AG09309 (cell line): ENCODE data around the gene MAST4.

ENCODE experiments used
- DNase-seq: peaks from one replicate; pipeline ENCODE4 v3.0.0-alpha.2; 2010; ENCODE audit warnings: low read depth
- H3K4me3 ChIP-seq: 2 replicates; pipeline ENCODE4 v1.5.1; 2011; ENCODE audit warnings: mild to moderate bottlenecking, low read depth, low read length, moderate library complexity; ENCODE audit not compliant: control insufficient read depth
- TF ChIP-seq, protein P1 (sequence below): IDR thresholded peaks from 2 replicates; pipeline ENCODE4 v1.5.1; 2011; ENCODE audit warnings: mild to moderate bottlenecking, low read depth, low read length, inconsistent platforms; ENCODE audit not compliant: insufficient read depth, control insufficient read depth; ENCODE audit errors: missing control alignments

MAST4 gene

DNA sequence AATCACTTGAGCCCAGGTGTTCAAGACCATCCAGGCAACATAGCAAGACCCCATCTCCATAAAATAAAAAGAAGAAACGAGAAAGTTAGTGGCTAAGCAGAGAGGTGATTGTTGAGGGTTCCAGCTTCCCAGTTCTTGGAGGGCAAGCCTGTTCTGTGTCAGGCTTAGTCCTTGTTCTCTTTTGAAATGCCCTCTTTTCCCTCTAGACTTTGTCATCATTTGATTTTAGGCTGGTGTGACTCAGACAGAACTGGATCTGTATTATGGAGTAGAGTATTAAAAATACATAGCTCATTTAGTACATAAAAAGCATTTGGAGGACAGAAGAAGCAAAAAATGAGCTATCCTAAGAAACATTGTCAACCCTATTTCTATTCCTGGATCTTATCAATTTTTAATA is 441.0 kb downstream of the MAST4 start:
- TF ChIP-seq, protein P1, sequence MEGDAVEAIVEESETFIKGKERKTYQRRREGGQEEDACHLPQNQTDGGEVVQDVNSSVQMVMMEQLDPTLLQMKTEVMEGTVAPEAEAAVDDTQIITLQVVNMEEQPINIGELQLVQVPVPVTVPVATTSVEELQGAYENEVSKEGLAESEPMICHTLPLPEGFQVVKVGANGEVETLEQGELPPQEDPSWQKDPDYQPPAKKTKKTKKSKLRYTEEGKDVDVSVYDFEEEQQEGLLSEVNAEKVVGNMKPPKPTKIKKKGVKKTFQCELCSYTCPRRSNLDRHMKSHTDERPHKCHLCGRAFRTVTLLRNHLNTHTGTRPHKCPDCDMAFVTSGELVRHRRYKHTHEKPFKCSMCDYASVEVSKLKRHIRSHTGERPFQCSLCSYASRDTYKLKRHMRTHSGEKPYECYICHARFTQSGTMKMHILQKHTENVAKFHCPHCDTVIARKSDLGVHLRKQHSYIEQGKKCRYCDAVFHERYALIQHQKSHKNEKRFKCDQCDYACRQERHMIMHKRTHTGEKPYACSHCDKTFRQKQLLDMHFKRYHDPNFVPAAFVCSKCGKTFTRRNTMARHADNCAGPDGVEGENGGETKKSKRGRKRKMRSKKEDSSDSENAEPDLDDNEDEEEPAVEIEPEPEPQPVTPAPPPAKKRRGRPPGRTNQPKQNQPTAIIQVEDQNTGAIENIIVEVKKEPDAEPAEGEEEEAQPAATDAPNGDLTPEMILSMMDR: no peak
- no peak for DNase-seq
- no peak overlapping the region for H3K4me3 ChIP-seq

DNA sequence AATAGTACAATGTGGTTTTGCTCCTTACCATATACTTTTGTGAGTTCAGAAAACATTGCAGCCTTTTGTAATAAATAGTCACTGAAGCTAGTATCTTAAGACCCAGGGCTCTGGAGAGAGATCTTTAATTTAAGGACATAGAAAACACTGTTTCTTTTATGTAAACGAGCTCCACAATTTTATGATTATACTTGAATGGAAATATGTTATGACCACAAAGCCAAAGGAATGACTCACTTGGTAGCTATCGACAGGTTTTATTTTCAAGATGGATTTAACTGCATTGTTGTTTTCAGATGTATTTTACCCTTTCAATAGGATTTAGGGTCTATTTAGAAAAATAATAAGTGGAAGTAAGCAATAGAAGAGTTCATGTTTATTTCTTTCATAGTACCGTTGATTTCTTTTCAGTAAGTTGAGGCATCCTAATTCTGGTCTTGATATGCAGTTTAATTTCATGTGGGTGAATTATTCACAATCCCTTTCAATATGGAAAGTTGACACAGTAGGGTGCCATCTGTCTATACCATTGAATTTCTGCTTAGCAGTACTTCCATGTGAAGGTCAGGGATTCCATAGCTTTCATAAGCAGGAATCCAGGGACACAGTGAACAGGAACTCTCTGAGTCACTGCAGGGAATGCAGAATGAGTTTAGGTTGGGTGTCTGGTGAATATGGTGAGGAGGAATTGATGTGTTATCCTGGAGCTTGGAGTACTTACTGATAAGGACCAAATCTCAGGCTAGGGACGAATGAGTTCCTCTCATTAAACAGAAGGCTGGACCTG is 442.8 kb downstream of the MAST4 start:
- no peak for DNase-seq
- no peak overlapping the region for H3K4me3 ChIP-seq
- TF ChIP-seq, protein P1: no peak

DNA sequence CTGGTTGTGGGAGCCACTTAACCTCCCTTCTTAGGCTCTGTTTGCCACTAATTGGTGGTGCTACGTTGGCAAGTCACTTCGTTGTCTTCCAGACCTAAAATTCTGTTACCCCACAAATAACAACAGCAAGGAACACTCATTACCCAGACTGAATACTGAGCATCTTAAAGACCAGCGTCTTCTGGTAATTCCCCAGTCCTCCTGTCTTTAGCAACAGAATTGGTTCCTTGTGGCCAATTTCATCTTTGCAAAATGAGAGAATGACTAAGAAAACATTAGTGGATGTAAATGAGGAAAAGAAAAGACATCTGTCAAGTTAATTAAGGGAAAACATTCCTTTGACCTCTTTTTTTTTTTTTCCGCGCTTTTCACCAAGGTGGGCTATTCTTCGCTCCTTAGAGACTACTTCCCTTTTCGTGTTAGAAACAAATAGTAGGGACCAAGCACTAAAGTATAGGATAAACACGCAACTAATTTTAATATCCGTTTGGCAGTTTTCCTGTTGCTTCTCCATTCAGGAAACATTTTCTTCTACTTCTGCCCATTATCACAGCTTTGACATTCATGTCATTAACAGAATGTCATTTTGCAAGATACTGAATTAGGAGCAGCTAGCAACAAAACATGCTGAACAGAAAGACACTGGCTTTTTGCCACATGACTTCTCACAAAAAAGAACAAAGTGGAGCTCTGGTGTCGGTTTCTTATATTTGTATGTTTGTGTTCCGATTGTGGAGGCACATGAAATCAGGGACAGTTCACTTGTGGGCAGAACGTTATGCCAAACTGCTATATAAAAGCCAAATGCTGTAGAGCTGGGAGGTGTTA is 446.2 kb downstream of the MAST4 start:
- no peak for DNase-seq
- H3K4me3 ChIP-seq: no peak overlapping the region
- TF ChIP-seq, protein P1: no peak

DNA sequence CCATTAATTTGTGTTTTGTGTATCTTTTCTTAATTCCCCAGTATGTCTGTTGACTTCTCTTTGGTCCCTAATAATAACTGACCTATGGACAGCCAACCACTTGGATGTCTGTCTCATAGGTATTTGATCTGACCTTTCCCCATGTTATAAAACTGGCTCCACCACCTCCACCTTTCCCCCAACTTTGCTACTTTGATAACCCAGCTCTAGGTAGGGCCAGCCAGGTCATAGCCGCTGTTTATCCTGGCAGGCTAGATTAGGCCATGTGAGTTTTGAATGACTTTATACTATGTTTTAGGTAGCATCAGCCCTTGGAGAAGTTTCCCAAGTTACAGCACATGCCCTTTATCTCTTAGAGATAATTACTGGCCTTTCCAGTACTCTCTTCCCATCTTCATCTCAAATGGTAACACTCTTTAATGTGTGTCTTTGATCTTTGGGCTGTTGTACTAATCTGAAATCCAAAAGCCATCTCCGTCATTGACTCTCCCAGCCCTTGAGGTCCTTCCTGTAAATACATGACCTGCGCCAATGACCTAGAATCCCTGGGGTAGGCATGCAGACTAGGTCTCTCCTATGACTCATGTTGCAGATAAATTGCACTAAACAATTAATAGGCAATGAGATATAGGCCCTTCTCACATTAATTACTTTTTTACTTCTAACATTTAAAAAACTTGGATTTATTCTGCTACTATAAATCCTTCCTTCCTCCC is 447.8 kb downstream of the MAST4 start:
- H3K4me3 ChIP-seq: no peak overlapping the region
- TF ChIP-seq, protein P1: no peak
- no peak for DNase-seq

DNA sequence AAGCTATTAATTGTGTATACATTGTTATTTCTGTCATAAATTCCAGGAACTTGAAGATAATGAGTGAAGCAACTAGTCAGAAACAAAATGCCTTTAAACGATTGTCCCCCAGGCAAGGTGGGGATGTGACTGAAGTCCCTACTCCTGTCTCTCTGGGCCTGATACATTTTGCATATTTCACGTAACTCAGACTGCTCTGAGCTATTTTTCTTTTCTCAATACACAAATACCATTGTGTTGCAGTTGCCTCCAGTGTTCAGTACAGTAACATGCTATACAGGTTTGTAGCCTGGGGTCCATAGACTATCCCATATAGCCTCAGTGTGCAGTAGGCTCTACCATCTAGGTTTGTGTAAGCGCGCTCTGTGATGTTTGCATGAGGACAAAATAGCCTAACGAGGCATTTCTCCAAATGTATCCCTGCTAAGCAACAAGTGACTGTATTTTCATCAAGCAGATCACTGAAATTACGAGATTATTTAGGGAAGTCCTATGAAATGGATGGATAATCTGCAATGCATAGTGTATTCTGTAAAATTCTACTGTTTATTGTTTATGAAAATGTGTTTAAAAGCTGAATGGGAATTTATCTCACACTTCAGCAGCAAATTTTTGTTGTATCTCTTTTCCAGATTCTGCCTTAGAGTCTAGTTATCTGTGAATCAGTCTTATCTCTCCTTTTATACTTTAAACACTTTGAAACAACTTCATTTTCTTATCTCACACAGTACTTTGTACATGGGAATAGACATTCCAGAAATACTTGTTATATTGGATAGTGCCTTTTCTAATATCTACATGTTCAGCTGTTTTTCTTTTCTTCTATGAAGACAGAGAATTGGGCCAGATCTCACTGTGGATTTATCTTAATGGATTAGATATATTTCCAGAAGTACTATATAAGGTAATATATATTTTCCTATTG is 449.9 kb downstream of the MAST4 start:
- H3K4me3 ChIP-seq: no peak overlapping the region
- no peak for DNase-seq
- TF ChIP-seq, protein P1: no peak
